Activated naive CD4-positive, alpha-beta T cell treated with anti-CD3 and anti-CD28 coated beads, Interleukin-2, amount 50 U/mL, for 16 hours (primary cell): ENCODE data around the gene OPCML.

Experiments used
- DNase-seq: peaks from one replicate; pipeline ENCODE4 v3.0.0-alpha.2; 2020

The OPCML gene

GRCh38 chr11:132866783-132867545, 665.3 kb downstream of the OPCML start:
- DNase-seq: no peak

GRCh38 chr11:132865623-132866022, 666.7 kb downstream of the OPCML start:
- DNase-seq: no peak

GRCh38 chr11:132864811-132865576, 667.3 kb downstream of the OPCML start:
- DNase-seq: no peak

- DNase-seq: no peak
These were observed 669.4 kb downstream of the OPCML start for GRCh38 chr11:132862933-132863332.

- DNase-seq: no peak
These were observed 670.2 kb downstream of the OPCML start for GRCh38 chr11:132862137-132862536.

- DNase-seq: no peak
These were observed 673.0 kb downstream of the OPCML start for GRCh38 chr11:132859306-132859705.

- no peak for DNase-seq
These were observed 674.1 kb downstream of the OPCML start for GRCh38 chr11:132858223-132858622.

GRCh38 chr11:132856032-132856431, 676.3 kb downstream of the OPCML start:
- DNase-seq: no peak

- DNase-seq: no peak
These were observed 676.8 kb downstream of the OPCML start for GRCh38 chr11:132855516-132855915.

GRCh38 chr11:132853886-132854285, 678.4 kb downstream of the OPCML start:
- DNase-seq: no peak

GRCh38 chr11:132852361-132852760, 679.9 kb downstream of the OPCML start:
- DNase-seq: no peak

- DNase-seq: no peak
These were observed 681.1 kb downstream of the OPCML start for GRCh38 chr11:132851247-132851646.

GRCh38 chr11:132850266-132850665, 682.0 kb downstream of the OPCML start:
- DNase-seq: no peak

GRCh38 chr11:132848336-132848735, 684.0 kb downstream of the OPCML start:
- no peak for DNase-seq

- DNase-seq: no peak
These were observed 686.2 kb downstream of the OPCML start for GRCh38 chr11:132846075-132846474.

GRCh38 chr11:132844956-132845696, 687.2 kb downstream of the OPCML start:
- no peak for DNase-seq

GRCh38 chr11:132840660-132841059, 691.6 kb downstream of the OPCML start:
- no peak for DNase-seq

GRCh38 chr11:132840191-132840590, 692.1 kb downstream of the OPCML start:
- DNase-seq: no peak

GRCh38 chr11:132839236-132839945, 692.9 kb downstream of the OPCML start:
- no peak for DNase-seq

- DNase-seq: no peak
These were observed 693.7 kb downstream of the OPCML start for GRCh38 chr11:132838627-132839026.

GRCh38 chr11:132831272-132831671, 701.0 kb downstream of the OPCML start:
- no peak for DNase-seq

- no peak for DNase-seq
These were observed 707.7 kb downstream of the OPCML start for GRCh38 chr11:132824642-132825041.

- no peak for DNase-seq
These were observed 710.0 kb downstream of the OPCML start for GRCh38 chr11:132822276-132822675.
